Ovary (tissue), 3 donors: ENCODE data around the gene MGAT5.

Experiments used
- CTCF ChIP-seq, 3 donors: fragments of 450-650 bp in 2 of 3; fragments of 200-600 bp in 1 of 3; IDR thresholded peaks; one replicate each; pipeline versions ENCODE4 v1.5.1 to v1.8.0; 2016 to 2022; ENCODE audit warnings: antibody characterized with exemption in 3 of 3, mild to moderate bottlenecking in 1 of 3
- EP300 ChIP-seq: sonication (generic); formaldehyde crosslinking; IDR thresholded peaks from one replicate; pipeline ENCODE4 v1.6.1; 2017; ENCODE audit warnings: antibody characterized with exemption
- POLR2A ChIP-seq: fragments of 450-650 bp; IDR thresholded peaks from one replicate; pipeline ENCODE4 v1.6.1; 2017; ENCODE audit warnings: antibody characterized with exemption, mild to moderate bottlenecking, moderate library complexity
- donor health status: DM: no; HTN: no; CAD: no.

- TF ChIP-seq EP300 = no peak
- no peak for TF ChIP-seq CTCF (IDR thresholded peaks at IDR 0.05)
- no peak for TF ChIP-seq POLR2A
Measured at GRCh38 chr2:134354611-134355010, 100.7 kb downstream of the MGAT5 start.
